HG02981 (cell line): ENCODE results near the gene TAX1BP3.
A peak's percentile ranks its signal among the peaks of the same experiment; 100 is the strongest.

Experiments
- ATAC-seq: cut with Tn5 transposase; IDR thresholded peaks from one replicate; pipeline ENCODE4 v1.9.1; 2021; ENCODE audit warnings: mild to moderate bottlenecking, moderate library complexity; ENCODE audit not compliant: unreplicated experiment

Gene TAX1BP3

DNA sequence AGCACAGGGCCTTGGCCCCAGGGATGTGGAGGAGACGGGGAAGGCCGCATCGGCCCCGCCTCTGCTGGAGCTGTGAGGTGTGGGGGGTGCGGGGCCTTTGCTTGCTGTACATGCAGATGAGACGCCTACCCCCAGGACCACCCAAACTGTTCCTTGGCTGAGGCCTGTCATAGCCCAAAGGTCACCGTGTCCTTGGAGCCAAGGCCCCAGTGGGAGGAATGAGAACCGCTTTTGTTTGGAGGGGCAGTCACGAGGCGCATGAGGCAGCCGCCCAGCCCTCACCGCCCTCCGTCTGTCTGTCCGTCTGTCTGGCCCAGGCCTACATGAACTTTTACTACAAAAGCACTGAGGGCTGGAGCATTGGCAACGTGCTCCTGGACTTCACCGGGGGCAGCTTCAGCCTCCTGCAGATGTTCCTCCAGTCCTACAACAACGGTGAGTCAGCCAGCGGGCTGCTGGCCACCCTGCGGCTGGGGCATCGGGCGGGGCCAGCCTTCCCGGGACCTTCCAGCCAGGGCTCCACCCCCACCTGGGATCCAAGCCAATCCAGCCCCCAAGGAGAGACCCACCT, 8.8 kb downstream of the TAX1BP3 start:
- ATAC-seq = no peak

GRCh38 chr17:3658784-3659449, 9.5 kb downstream of the TAX1BP3 start:
- ATAC-seq = no peak

DNA sequence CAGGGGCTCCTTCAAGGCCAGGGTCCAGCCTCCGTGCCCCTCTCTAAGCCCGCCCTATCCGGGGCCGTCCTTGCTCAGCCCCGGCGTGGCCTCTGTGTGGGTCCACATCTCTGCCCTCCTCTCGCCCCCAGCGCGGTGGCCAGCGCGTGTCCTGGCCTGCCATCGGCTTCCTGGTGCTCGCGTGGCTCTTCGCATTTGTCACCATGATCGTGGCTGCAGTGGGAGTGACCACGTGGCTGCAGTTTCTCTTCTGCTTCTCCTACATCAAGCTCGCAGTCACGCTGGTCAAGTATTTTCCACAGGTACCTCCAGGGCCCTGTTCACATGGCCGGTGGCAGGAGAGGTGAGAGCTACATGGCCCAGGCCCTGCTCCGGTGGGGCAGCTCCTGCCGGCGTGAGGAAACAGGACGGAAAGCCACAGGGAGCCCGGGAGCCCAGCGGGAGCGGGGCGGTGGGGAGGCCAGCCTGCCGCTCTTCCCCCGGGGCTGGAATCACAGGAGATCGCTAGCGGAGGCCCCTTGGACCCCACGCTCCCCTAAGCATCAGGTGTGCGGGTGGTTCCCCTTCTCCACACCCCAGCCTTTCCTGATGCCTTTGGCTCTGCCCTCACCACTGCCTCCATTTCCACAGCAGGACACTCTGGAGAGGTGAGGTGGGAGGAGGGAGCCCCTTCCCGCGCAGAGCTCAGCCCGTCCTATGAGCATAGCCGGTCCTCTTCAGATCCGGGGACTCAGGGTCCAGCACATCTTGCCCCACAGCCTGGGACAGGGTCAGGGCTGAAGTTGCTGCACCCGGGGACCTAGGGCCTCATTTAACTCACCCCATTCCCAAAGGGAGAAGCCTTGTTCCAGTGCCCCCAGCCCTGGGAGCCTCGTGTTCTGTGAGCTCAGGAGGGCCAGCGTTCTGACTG, 10.2 kb downstream of the TAX1BP3 start:
- ATAC-seq = no peak

DNA sequence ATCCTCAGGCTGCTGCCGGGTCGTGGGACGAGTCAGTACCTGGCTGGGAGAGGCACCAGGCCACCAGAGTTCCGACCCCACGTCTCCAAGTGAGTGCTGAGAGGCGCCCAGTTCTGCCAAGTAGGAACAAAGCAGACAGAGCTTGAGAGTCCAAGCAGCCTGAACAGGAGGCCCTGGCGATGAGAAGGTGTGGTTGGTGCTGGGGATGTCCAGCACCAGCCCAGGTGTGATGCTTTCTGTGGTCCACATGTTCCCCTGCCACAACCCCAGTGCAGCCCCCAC, 10.8 kb downstream of the TAX1BP3 start:
- no peak for ATAC-seq

DNA sequence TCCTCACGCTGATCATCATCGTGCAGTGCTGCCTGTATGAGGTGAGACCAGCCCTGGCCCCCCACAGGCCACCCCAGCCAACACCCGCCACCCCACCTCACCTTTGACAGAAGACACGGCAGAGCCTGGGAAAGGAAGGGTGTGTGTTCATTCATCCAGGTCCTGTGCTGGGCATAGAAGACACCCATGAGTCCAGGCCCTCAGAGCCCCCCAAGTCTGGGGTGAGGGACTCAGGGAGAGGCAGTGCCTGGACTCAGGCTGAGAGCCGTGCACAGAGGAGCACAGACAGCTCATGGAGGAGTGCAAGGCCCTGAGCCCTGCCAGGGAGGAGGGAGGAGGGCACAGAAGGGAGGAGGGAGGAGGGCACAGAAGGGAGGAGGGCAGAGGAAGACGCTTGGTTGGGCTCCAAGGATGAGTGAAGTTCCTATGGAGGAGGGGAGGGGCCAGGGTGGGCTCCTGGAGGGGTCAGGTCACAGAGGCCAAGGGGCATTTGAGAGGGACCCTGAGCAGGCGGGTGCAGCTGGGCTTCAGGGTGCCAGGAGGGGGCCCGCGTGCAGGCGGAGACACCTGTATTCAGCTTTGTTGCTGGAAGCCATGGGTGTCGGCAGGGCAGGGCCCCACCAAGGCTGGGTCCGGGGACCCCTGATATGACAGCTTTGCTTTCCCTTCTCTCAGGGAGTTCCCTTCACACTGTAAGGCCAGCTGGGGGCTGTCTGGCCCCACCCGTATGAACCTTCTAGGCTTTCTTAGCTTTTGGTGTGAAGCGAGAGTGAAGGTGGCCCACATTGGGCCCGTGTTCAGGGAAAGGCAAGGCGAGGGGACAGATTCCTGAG, 11.4 kb downstream of the TAX1BP3 start:
- ATAC-seq = no peak

GRCh38 chr17:3656353-3656752, 12.0 kb downstream of the TAX1BP3 start:
- no peak for ATAC-seq

GRCh38 chr17:3655766-3656165, 12.6 kb downstream of the TAX1BP3 start:
- no peak for ATAC-seq

GRCh38 chr17:3647769-3648555, 20.4 kb downstream of the TAX1BP3 start:
- ATAC-seq = no peak

GRCh38 chr17:3647251-3647650, 21.1 kb downstream of the TAX1BP3 start:
- ATAC-seq = no peak

GRCh38 chr17:3645310-3645709, 23.1 kb downstream of the TAX1BP3 start:
- no peak for ATAC-seq

DNA sequence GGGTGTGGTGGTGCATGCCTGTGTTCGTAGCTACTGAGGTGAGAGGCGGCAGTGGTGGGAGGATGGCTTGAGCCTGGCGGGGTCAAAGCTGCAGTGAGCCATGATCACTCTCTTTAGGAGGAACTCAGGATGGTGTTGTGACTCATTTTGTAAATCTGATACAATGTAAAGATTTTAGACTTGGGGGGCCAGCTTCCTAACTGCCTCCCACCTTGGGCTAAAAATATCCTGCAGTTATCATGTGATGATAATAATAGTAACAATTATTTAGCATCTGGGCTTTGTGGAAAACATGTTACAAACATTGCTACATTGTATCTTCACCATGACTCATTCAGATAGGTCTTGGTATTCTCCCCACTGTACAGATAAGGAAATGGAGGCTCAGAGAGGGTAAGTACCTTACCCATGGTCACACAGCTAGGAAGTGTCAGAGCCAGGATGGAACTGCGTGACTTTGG, 24.5 kb downstream of the TAX1BP3 start:
- no peak for ATAC-seq

GRCh38 chr17:3641717-3642486, 26.5 kb downstream of the TAX1BP3 start:
- no peak for ATAC-seq

DNA sequence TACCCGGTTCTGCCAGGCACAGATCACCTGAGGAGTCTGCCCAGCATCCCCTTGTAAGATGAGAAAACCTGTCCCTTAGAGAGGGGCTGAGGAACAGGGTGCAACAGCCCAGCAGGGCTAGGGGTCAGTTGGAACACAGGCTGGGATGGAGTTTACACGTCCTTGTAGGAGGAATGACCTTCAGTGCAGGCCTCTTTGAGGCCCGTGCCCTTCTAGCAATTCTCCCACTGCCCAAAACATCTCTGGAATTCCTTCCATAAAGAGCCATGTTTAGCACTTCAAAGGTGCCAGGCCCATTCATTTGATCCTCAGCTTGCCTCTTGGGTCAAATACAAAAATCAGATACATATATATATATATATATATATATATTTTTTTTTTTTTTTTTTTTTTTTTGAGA, 27.4 kb downstream of the TAX1BP3 start:
- ATAC-seq = no peak

DNA sequence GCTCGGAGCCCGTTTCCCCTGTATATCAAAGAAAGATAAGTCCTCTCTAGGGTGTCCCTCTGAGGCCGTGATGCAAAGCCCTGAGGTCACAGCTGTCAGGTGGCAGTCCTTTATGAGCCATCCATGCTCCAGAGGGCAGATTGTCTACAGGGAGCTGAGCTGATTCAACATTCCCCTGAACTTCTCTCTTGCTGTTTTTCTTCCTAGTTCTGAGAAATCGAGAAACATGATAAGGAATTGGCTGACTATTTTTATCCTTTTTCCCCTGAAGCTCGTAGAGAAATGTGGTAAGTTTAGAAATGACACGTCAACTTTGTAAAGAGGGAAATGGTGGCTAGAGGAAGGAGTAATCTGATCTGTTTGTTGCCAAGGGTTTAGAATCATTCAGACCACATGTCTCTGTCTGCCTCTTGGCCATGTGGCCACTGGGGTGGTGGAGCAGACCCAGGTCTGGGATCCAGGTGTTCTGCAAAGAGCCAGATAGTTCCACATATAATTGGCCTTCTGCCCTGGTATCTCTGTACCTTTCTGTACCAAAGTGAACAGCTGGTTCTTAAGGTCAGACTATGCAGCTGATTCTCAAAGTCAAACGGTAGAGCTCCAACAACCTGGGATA, 28.3 kb downstream of the TAX1BP3 start:
- no peak for ATAC-seq

GRCh38 chr17:3636908-3637373, 31.4 kb downstream of the TAX1BP3 start:
- peak; percentile 2 for ATAC-seq

- peak; percentile 94 for ATAC-seq
Measured at GRCh38 chr17:3636154-3636907, 32.0 kb downstream of the TAX1BP3 start, which contains the start of the genes CTNS and SHPK. CTNS (plus strand) TSS chr17:3636760; CDS start chr17:3640207, 3,447 bp downstream. SHPK (minus strand) TSS chr17:3636250; CDS start chr17:3636219, 31 bp downstream.

DNA sequence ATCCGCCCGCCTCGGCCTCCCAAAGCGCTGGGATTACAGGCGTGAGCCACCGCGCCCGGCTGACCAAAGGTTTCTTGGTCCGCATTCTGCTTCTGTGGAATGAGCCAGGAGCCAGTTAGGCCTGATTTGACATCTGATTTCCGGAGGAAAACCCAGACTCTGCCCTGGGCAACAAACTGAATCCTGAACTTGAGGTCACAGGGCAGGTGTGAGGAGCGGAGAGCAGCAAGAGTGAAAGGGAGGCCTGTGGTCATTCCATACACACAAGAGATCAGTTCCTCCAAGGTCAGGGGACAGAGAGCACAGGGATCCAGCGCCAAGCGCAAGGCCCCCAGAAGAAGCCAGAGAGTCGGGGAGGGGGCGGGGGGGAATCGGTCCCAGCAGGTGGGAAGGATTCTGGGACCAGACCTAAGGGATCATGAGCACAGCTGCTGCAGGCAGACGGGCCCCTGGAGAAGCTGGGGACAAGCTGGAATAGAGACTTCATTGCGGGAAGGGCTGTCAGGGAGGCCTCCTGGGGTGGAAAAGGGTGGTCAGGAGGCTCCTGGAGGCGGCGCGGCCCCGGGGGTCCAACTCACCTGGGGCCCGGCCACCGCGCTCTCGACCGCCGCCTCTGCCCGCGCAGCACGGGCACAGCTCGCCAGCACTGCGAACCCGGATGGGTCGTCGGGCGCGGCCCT, 32.8 kb downstream of the TAX1BP3 start:
- ATAC-seq = peak; percentile 25

GRCh38 chr17:3632287-3632686, 36.1 kb downstream of the TAX1BP3 start:
- ATAC-seq = no peak
